Vagina (tissue), 2 donors: ENCODE data around the gene SEC11A. TPM values are rescaled to one million over a fixed set of nuclear protein-coding genes. Genes with fewer than 3 reads are reported as not detected.

ENCODE experiments used
- DNase-seq, 2 donors: peaks; one replicate each; pipeline ENCODE4 v3.0.0-alpha.2; 2017; ENCODE audit errors: extremely low spot score in 2 of 2
- H3K27ac ChIP-seq: fragments of 200-600 bp; sonication (generic); one replicate; pipeline ENCODE4 v1.5.1; 2019
- H3K27me3 ChIP-seq: fragments of 200-600 bp; sonication (generic); one replicate; pipeline ENCODE4 v1.5.1; 2019
- H3K36me3 ChIP-seq, 2 donors: fragments of 200-600 bp; sonication (generic); one replicate each; pipeline ENCODE4 v1.5.1; 2017 to 2019
- H3K4me1 ChIP-seq: fragments of 200-600 bp; sonication (generic); one replicate; pipeline ENCODE4 v1.5.1; 2019
- H3K4me3 ChIP-seq, 2 donors: fragments of 200-600 bp; sonication (generic); 1 replicate in 1 of 2; 2 replicates in 1 of 2; pipeline ENCODE4 v1.5.1; 2016 to 2019
- H3K9me3 ChIP-seq: fragments of 200-600 bp; sonication (generic); one replicate; pipeline ENCODE4 v1.5.1; 2019
- POLR2A ChIP-seq, 2 donors: fragments of 450-650 bp; IDR thresholded peaks; one replicate each; pipeline ENCODE4 v1.6.1; 2017; ENCODE audit warnings: antibody characterized with exemption in 2 of 2, mild to moderate bottlenecking in 2 of 2, moderate library complexity in 2 of 2
- POLR2AphosphoS5 ChIP-seq, 2 donors: sonication (generic); formaldehyde crosslinking; IDR thresholded peaks; one replicate each; pipeline ENCODE4 v1.9.0; 2017; ENCODE audit warnings: antibody characterized with exemption in 2 of 2, mild to moderate bottlenecking in 2 of 2, low read depth in 1 of 2; ENCODE audit not compliant: insufficient read depth in 1 of 2
- intact Hi-C: fragments of 100-400 bp; cut with DNase I; formaldehyde crosslinking; loops from one replicate; pipeline ENCODE4 v1.15.1; 2023
- total RNA-seq: library from RNA; depleted of rRNA; stranded (reverse); fragments of >200 nt; gene quantifications from one replicate; pipeline ENCODE4 v1.2.3, GENCODE V29; 2016
- TF ChIP-seq, protein P1 (sequence below), 3 experiments: fragments of 450-650 bp in 2 of 3; fragments of 200-600 bp in 1 of 3; sonication (generic) in 1 of 3; IDR thresholded peaks; one replicate each; pipeline ENCODE4 v1.5.1; 2017 to 2019; ENCODE audit warnings: antibody characterized with exemption in 3 of 3, mild to moderate bottlenecking in 2 of 3, moderate library complexity in 2 of 3

SEC11A gene
- total RNA-seq, 1 donor from 2014 or later: 99.2 TPM

DNA sequence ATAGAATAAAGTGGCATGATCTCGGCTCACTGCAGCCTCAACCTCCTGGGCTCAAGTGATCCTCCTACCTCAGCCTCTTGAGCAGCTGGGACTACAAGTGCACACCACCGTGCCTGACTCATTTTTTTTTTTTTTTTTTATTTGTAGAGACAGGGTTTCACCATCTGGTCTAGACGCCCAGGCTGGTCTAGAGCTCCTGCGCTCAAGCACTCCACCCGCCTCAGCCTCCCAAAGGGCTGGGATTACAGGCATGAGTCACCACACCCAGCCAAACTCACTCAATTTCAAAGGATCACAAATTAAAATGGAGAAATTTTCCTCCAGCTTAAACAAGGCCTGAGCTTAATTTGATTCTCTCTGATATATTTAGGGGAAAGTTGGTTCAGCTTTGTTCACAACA, 30.6 kb downstream of the SEC11A start:
- no peaks in the 10 kb centered on the region for H3K4me1 ChIP-seq
- no peak overlapping the region for H3K4me3 ChIP-seq
- H3K27ac ChIP-seq: no peak overlapping the region
- H3K36me3 ChIP-seq: peaks cover 0 to 30% of the 10 kb centered on the region in 2 donors
- H3K9me3 ChIP-seq: no peaks in the 10 kb centered on the region
- TF ChIP-seq, protein P1, sequence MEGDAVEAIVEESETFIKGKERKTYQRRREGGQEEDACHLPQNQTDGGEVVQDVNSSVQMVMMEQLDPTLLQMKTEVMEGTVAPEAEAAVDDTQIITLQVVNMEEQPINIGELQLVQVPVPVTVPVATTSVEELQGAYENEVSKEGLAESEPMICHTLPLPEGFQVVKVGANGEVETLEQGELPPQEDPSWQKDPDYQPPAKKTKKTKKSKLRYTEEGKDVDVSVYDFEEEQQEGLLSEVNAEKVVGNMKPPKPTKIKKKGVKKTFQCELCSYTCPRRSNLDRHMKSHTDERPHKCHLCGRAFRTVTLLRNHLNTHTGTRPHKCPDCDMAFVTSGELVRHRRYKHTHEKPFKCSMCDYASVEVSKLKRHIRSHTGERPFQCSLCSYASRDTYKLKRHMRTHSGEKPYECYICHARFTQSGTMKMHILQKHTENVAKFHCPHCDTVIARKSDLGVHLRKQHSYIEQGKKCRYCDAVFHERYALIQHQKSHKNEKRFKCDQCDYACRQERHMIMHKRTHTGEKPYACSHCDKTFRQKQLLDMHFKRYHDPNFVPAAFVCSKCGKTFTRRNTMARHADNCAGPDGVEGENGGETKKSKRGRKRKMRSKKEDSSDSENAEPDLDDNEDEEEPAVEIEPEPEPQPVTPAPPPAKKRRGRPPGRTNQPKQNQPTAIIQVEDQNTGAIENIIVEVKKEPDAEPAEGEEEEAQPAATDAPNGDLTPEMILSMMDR (IDR thresholded peaks at IDR 0.05): no peak
- TF ChIP-seq POLR2A (IDR thresholded peaks at IDR 0.05) (no peak), POLR2AphosphoS5 (IDR thresholded peaks at IDR 0.05; ENCODE audit: insufficient read depth in 1 of 2, low read depth in 1 of 2) (no peak)
- H3K27me3 ChIP-seq: no peaks in the 10 kb centered on the region
- no peak for DNase-seq
- intact Hi-C loops: no loop called here

DNA sequence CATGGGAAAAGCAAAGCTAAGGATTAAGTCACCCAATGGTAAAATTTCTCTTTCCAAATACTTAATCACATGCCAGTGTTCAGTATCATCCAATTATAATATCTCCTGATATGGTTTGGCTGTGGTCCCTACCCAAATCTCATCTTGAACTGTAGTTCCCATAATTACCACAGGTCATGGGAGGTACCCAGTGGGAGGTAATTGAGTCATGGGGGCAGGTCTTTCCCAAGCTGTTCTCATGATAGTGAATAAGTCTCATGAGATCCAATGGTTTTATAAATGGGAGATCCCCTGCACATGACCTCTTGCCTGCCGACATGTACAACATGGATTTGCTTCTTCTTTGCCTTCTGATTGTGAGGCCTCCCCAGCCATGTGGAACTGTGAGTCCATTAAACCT, 31.8 kb downstream of the SEC11A start:
- Histone ChIP-seq H3K9me3 (no peaks in the 10 kb centered on the region), H3K27me3 (no peaks in the 10 kb centered on the region), H3K4me1 (no peaks in the 10 kb centered on the region), H3K36me3 (peaks cover 0 to 28% of the 10 kb centered on the region in 2 donors), H3K4me3 (no peak overlapping the region), H3K27ac (no peak overlapping the region)
- intact Hi-C loops: no loop called here
- TF ChIP-seq POLR2A (IDR thresholded peaks at IDR 0.05) (no peak), POLR2AphosphoS5 (IDR thresholded peaks at IDR 0.05; ENCODE audit: insufficient read depth in 1 of 2, low read depth in 1 of 2) (no peak)
- TF ChIP-seq, protein P1 (IDR thresholded peaks at IDR 0.05): no peak
- DNase-seq: no peak

DNA sequence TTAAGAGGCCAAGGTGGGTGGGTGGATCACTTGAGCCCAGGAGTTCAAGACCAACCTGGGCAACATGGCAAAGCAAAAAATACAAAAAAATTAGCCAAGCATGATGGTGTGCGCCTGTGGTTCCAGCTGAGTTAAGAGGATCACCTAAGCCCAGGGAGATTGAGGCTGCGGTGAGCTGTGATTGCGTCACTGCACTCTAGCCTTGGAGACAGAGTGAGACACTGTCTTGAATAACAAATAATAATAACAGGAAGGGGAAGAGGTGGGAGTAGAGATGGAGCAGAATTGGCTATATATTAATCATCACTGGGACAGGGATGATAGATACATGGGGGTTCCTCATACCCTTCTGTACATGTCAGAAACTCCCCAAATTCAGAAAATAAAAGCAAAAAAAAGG, 34.1 kb downstream of the SEC11A start:
- intact Hi-C loops: no loop called here
- no peak for DNase-seq
- no peak overlapping the region for H3K4me3 ChIP-seq
- H3K27ac ChIP-seq: no peak overlapping the region
- no peaks in the 10 kb centered on the region for H3K27me3 ChIP-seq
- H3K36me3 ChIP-seq: peaks cover 0 to 22% of the 10 kb centered on the region in 2 donors
- no peaks in the 10 kb centered on the region for H3K9me3 ChIP-seq
- no peaks in the 10 kb centered on the region for H3K4me1 ChIP-seq
- no peak for TF ChIP-seq POLR2AphosphoS5 (IDR thresholded peaks at IDR 0.05; ENCODE audit: insufficient read depth in 1 of 2, low read depth in 1 of 2)

DNA sequence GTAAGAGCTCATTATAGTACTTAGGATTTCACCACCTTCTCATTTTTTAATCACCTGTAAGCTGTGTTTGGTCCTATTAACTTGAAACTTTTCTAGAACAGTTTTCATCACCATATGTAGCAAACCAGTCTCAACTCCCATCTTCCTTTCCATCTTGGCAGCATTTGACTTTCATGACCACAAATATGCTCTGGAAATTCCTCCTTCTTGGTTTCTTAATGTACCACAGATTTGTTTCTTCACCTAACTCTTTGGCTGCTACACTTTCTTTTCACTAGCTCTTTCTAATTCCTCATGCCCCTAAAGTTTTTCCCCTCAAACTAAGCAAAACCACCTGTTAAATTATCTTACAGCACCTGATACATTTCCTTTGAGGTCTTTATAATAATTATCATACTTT, 44.7 kb downstream of the SEC11A start:
- no peak overlapping the region for H3K4me3 ChIP-seq
- H3K4me1 ChIP-seq: no peaks in the 10 kb centered on the region
- intact Hi-C loops: no loop called here
- no peak overlapping the region for H3K27ac ChIP-seq
- DNase-seq: no peak
- H3K36me3 ChIP-seq: peaks cover 0 to 39% of the 10 kb centered on the region in 2 donors
- H3K9me3 ChIP-seq: no peaks in the 10 kb centered on the region
- TF ChIP-seq, protein P1 (IDR thresholded peaks at IDR 0.05): no peak
- no peak for TF ChIP-seq POLR2AphosphoS5 (IDR thresholded peaks at IDR 0.05; ENCODE audit: insufficient read depth in 1 of 2, low read depth in 1 of 2)
- TF ChIP-seq POLR2A (IDR thresholded peaks at IDR 0.05): no peak
- H3K27me3 ChIP-seq: no peaks in the 10 kb centered on the region

DNA sequence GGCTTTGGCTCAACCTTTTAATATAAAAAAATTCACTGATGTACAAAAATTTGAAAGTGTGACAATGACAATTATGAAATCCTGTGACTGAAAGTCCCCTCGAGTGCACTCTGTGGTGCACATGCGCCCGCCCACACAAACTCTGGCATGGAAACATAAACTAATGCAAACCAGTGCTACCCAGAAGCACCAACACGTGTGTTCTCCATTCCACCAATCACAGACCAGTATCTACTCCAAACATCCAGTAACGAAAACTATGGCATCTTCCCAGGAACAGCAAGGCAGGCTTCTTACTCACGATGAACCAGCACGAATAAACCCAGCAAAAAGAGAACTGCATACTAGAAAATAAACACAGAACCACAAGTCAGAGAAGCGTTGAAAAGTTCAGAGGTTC, 46.2 kb downstream of the SEC11A start:
- DNase-seq: no peak
- intact Hi-C loops: no loop called here
- H3K36me3 ChIP-seq: peaks cover 0 to 44% of the 10 kb centered on the region in 2 donors
- H3K4me3 ChIP-seq: no peak overlapping the region
- no peaks in the 10 kb centered on the region for H3K4me1 ChIP-seq
- no peaks in the 10 kb centered on the region for H3K9me3 ChIP-seq
- no peak overlapping the region for H3K27ac ChIP-seq
- TF ChIP-seq POLR2A (IDR thresholded peaks at IDR 0.05) (no peak), POLR2AphosphoS5 (IDR thresholded peaks at IDR 0.05; ENCODE audit: insufficient read depth in 1 of 2, low read depth in 1 of 2) (no peak)
- TF ChIP-seq, protein P1 (IDR thresholded peaks at IDR 0.05): no peak
- H3K27me3 ChIP-seq: no peaks in the 10 kb centered on the region
